Fibroblast of skin of right quadriceps (primary cell): ENCODE measurements around the gene SPINK4.

ENCODE experiments used
- DNase-seq: peaks from one replicate; pipeline ENCODE4 v3.0.0-alpha.2; 2013

The SPINK4 gene

GRCh38 chr9:33239921-33240320, at the start of gene SPINK4:
TSS of gene SPINK4 (plus strand) at chr9:33240167. CDS start at chr9:33240209, 42 bp downstream.
- no peak for DNase-seq

- DNase-seq, result peak; percentile 82
Measured at GRCh38 chr9:33192493-33193255, 47.3 kb upstream of the SPINK4 start.

GRCh38 chr9:33193818-33194217, 46.1 kb upstream of the SPINK4 start:
- no peak for DNase-seq

GRCh38 chr9:33196736-33197135, 43.2 kb upstream of the SPINK4 start:
- DNase-seq, result peak; percentile 20

GRCh38 chr9:33197279-33198152, 42.5 kb upstream of the SPINK4 start:
- peak; percentile 42 for DNase-seq

- DNase-seq, result peak; percentile 46
Measured at GRCh38 chr9:33198165-33198564, 41.8 kb upstream of the SPINK4 start.

GRCh38 chr9:33202018-33202417, 37.9 kb upstream of the SPINK4 start:
- DNase-seq, result no peak

- DNase-seq, result peak; percentile 80
Measured at GRCh38 chr9:33202552-33203201, 37.3 kb upstream of the SPINK4 start.

- DNase-seq, result no peak
Measured at GRCh38 chr9:33209394-33209793, 30.6 kb upstream of the SPINK4 start.

- DNase-seq, result no peak
Measured at GRCh38 chr9:33210006-33210715, 29.8 kb upstream of the SPINK4 start.

- peak; percentile 25 for DNase-seq
Measured at GRCh38 chr9:33211695-33212393, 28.1 kb upstream of the SPINK4 start.

- no peak for DNase-seq
Measured at GRCh38 chr9:33220681-33221567, 19.0 kb upstream of the SPINK4 start.

GRCh38 chr9:33221568-33221884, 18.4 kb upstream of the SPINK4 start:
- no peak for DNase-seq

- DNase-seq, result no peak
Measured at GRCh38 chr9:33222031-33222430, 17.9 kb upstream of the SPINK4 start.

- peak; percentile 38 for DNase-seq
Measured at GRCh38 chr9:33223696-33224095, 16.3 kb upstream of the SPINK4 start.

- DNase-seq, result peak; percentile 79
Measured at GRCh38 chr9:33225319-33226147, 14.4 kb upstream of the SPINK4 start.

GRCh38 chr9:33227008-33227398, 13.0 kb upstream of the SPINK4 start:
- DNase-seq, result no peak

GRCh38 chr9:33227741-33228140, 12.2 kb upstream of the SPINK4 start:
- DNase-seq, result no peak

- no peak for DNase-seq
Measured at GRCh38 chr9:33228606-33229005, 11.4 kb upstream of the SPINK4 start.
